ENCODE results near the gene TXNDC11. TPM values are rescaled to one million over a fixed set of nuclear protein-coding genes. Genes with fewer than 3 reads are reported as not detected.
A peak's percentile ranks its signal among the peaks of the same experiment; 100 is the strongest.

TXNDC11 gene
- total and polyA plus RNA-seq, 9 of the 15 experiments (the other 6 are each of a cell fraction or from before 2014, with no cell fraction given) = 0.66 to 32.6 (median 26.2) TPM

GRCh38 chr16:11742536-11743307 is at the start of gene TXNDC11 (continued):
- peak; percentile 61 for TF ChIP-seq NR2C1 (IDR thresholded peaks at IDR 0.05)
- TF ChIP-seq NR2C1 (tag; IDR thresholded peaks at IDR 0.05) = peak; percentile 68
- TF ChIP-seq HNRNPLL (IDR thresholded peaks at IDR 0.05; ENCODE audit: low read depth, low read length, poor library complexity, severe bottlenecking) = peak; percentile 97
- no peak for TF ChIP-seq ZNF347 (CRISPR knock-in tag; IDR thresholded peaks at IDR 0.05; ENCODE audit: low read depth)
- peak; percentile 60; the same call in 1 of the 2 replicates for TF ChIP-seq ATF2 (CRISPR knock-in tag; IDR thresholded peaks at IDR 0.05)
- peak; percentile 88 for TF ChIP-seq TBP (optimal IDR thresholded peaks at IDR 0.05; ENCODE audit: low read depth, low read length)
- no peak for TF ChIP-seq THRB (CRISPR knock-in tag; conservative IDR thresholded peaks at IDR 0.05)
- TF ChIP-seq RB1 (IDR thresholded peaks at IDR 0.05; ENCODE audit: low read depth) = peak; percentile 65; the same call in 1 of the 2 replicates
- peak; percentile 62 for TF ChIP-seq EGR1 (conservative IDR thresholded peaks at IDR 0.05)
- TF ChIP-seq ZNF830 (CRISPR knock-in tag; IDR thresholded peaks at IDR 0.05) = 0 out of 2 replicates have a peak, but pooled peaks have one; percentile 65
- peak; percentile 47; the same call in 1 of the 2 replicates for TF ChIP-seq MBD2 (IDR thresholded peaks at IDR 0.05; ENCODE audit: borderline replicate concordance, low read depth)
- peak; percentile 28 for TF ChIP-seq RBBP5 (IDR thresholded peaks at IDR 0.05; ENCODE audit: borderline replicate concordance, insufficient read depth, low read length, poor library complexity, severe bottlenecking)
- no peak for TF ChIP-seq COPS2 (conservative IDR thresholded peaks at IDR 0.05)
- peak in 1 of 2 experiments; percentile 69; a peak in 2 of 4 replicates for TF ChIP-seq SRF (CRISPR knock-in tag; IDR thresholded peaks at IDR 0.05)
- TF ChIP-seq ETS1 (conservative IDR thresholded peaks at IDR 0.05; ENCODE audit: control insufficient read depth, low read depth, low read length) = peak; percentile 42; the same call in 1 of the 2 replicates
